HG02885 (cell line): ENCODE data around the gene LUC7L2.
"Not testable (repeated sequence)": the region's sequence is repeated elsewhere in the genome, so short reads cannot be mapped to it uniquely, and the experiment has no call there.

Source experiments
- ATAC-seq: cut with Tn5 transposase; IDR thresholded peaks from one replicate; pipeline ENCODE4 v1.9.1; 2021; ENCODE audit warnings: mild to moderate bottlenecking; ENCODE audit not compliant: unreplicated experiment, poor library complexity

Gene LUC7L2

DNA sequence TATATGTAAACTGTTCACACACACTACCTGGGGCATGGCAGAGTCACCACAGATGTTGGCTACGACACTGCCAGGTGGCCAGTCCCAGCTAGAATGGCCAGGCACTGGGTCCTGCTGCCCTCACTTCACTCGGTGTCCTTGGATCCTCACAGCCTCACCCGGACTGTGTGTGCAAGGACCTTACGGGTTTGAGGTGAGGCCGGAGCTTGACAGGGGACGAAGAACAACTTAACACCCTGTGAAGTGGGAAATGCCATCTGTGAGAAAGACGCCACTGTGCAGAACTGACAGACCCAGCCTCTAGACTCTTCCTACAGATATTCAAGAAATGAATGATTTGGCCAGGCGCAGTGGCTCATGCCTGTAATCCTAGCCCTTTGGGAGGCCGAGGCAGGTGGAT is 77.1 kb downstream of the LUC7L2 start:
- ATAC-seq, result no peak

DNA sequence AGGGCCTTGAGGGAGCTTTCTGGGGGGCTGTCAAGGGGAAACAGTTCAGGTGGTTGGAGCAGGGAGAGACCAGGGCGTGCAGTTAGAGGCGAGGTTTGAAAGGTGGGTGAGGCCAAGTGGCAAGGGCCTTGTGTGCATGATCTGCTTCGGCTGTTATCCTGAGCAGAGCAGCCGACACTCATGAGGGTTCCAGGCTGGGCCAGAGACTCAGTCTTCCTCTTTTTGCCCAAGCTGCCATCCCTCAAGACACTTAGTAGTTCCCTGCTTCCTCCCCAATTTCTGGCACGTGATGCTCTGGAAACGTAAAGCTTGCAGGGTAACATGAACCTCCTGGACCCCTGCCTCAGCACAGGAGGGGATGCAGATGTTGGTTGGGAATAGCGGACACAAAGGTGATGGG is 79.7 kb downstream of the LUC7L2 start:
- ATAC-seq, result no peak

GRCh38 chr7:139441961-139442360 is 82.3 kb downstream of the LUC7L2 start:
- ATAC-seq, result no peak

DNA sequence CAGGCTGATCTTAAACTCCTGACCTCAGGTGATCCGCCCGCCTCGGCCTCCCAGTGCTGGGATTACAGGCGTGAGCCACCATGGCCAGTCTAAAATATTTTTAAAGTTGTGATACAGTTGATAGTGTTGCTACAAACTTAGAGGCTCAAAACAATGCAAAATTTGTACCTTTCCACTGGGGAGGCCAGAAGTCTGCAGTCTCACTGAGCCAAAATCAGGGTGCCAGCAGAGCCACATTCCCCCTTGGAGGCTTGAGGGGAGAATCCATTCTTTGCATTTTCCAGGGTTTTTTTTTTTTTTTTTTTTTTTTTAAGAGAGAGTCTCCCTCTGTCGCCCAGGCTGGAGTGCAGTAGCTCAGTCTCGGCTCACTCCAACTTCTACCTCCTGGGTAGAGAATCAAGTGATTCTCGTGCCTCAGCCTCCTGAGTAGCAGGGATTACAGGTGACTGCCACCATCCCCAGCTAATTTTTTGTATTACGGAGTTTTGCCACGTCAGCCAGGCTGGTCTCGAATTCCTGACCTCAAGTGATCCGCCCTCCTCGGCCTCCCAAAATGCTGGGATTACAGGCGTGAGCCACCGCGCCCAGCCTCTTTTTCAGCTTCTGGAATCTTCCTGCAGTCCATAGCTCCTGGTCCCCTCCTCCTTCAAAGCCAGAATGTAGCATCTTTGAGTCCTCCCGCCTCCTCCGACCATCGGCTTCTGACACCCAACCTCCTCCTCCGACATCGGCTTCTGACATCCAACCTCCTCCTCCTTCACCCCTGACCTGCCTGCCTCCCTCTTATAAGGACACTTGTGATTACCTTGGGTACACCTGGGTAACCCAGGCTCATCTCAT is 86.6 kb downstream of the LUC7L2 start:
- ATAC-seq, result no peak

GRCh38 chr7:139450851-139451250 is 91.2 kb downstream of the LUC7L2 start:
- ATAC-seq, result no peak

GRCh38 chr7:139451638-139452037 is 91.9 kb downstream of the LUC7L2 start:
- no peak for ATAC-seq

DNA sequence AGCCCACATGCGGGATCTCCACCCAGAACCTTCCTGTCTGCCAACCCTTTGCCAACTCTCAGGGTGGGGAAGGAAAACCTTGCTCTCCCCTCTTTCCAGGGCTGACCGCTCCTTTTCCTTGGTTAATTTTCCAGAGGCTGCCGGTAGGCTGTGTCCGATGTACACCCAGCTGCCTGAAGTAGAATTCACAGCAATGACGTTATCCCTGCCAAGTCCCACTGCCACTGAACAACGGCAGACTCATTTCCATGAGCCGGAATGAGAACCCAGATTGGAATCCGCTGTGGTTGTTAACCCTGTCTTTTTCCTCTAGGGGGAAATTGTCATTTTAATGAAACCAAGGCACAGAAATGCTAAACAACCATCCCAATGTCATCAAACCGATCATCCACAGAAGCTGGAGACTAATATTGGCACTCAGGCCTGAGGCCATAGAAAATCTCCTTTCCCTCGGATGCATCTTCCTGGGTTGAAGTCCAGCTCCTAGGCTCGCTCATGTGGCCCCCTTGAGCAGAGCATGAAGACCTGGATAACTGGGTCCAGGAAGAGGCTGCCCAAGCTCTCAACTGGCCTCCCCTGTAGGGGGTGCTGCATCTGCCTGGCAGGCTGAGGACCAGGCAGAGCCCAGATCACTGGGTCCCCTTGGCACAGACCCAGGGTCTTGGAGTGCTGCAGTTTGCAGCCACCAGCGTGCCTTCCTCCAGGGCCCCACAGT is 93.4 kb downstream of the LUC7L2 start:
- ATAC-seq, result no peak

GRCh38 chr7:139453673-139454321 is 94.1 kb downstream of the LUC7L2 start:
- ATAC-seq, result no peak

GRCh38 chr7:139455789-139456188 is 96.1 kb downstream of the LUC7L2 start:
- ATAC-seq, result no peak

DNA sequence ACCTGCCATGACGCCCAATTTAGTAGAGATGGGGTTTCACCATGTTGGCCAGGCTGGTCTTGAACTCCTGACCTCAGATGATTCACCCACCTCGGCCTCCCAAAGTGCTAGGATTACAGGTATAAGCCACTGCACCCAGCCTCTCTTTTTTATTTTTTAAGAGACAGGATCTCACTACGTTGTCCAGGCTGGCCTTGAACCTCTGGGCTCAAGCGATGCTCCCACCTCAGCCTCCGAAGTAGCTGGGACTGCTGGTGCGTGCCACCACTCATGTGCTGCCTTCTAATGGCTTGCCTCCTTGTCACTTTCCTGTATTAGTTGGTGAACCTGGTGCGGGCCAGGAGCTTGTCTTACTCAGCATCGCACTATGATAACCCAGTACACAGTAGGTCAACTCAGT is 96.8 kb downstream of the LUC7L2 start:
- no peak for ATAC-seq

DNA sequence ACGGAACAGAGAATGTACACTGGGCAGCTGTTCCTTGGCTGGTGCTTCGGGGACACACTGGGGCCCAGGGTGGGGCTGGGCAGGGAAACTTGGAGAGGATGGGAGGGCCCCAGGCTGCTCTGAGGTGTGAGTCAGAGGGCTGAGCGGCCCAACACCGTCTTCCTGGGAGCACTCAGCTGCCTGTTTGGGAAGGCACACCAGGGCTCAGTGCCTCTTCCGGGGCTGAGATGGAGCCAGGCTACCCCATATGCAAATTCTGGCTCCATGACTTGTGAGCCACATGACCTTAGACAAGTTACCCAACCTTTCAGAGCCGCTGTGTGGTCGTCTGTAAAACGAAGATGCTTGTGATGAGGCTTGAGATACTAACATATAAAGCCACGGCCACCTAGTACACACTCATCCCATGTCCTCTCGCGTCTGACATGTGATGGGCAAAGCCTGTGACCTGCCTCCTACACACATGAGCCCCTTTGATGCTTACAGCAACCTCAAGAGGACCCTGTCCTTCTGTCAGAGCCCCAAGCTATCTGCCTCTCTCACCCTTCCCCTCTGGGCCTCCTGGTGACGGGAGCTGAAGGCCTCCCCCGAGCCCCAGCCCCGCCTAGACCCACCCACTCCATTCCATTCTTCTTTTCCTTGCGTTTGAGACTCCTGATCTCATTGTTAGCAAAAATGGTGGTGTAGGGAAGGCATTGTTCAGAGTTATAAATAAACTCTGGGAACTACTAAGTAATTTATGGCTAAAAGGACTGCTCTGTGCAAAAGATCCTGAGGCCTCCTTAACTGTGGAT is 97.7 kb downstream of the LUC7L2 start:
- ATAC-seq, result no peak

GRCh38 chr7:139463421-139463820 is 103.7 kb downstream of the LUC7L2 start:
- ATAC-seq, result not testable (repeated sequence)

DNA sequence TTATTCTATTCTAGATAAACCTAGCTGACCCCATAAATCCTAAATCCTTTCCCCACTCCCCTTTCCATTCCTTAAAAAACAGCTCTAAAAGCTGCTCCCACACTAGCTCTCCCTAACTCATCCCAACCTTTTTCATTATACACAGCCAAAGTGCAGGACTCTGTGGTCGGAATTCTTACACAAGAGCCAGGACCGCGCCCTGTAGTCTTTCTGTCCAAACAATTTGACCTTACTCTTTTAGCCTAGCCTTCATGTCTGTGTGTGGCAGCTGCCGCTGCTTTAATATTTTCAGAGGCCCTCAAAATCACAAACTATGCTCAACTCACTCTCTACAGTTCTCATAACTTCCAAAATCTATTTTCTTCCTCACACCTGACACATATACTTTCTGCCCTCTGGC is 104.8 kb downstream of the LUC7L2 start:
- not testable (repeated sequence) for ATAC-seq

GRCh38 chr7:139465072-139465471 is 105.4 kb downstream of the LUC7L2 start:
- ATAC-seq, result not testable (repeated sequence)

GRCh38 chr7:139467729-139468128 is 108.0 kb downstream of the LUC7L2 start:
- ATAC-seq, result not testable (repeated sequence)

- ATAC-seq, result not testable (repeated sequence)
Observed at GRCh38 chr7:139468281-139468680, 108.6 kb downstream of the LUC7L2 start.

DNA sequence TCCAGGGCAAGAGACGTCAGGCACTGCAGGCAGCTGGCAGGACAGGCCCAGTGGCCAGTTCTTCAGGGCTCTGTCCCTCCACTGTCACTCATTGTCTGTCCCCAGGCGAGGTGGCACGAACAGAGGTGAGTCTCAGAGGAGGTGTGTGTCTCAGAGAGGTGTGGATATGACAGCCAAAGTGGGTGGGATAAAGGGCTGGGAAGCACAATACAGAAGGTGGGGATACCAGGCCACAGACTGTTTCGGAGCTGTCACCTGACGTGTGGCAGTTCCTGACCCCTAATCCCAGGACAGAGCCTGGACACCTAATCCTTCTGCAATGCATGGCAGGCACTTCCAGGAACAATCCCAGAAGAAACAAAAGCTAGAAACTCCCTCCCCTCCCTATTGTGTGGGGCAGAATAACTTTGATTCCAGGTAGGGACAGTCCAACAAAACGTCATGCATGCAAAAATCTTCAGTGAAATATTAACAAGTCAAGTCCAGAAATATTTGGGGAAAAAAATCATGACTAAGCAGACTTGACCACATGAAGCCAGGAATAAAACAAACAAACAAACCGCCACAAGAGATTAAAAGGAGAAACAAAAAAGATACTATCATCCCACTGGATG is 112.2 kb downstream of the LUC7L2 start:
- ATAC-seq, result no peak
